Prostate gland (tissue), 2 donors: ENCODE measurements around the gene UAP1L1.

Experiments
- POLR2A ChIP-seq: fragments of 450-650 bp; IDR thresholded peaks from one replicate; pipeline ENCODE4 v1.6.1; 2016; ENCODE audit warnings: antibody characterized with exemption, mild to moderate bottlenecking
- POLR2AphosphoS5 ChIP-seq: sonication (generic); formaldehyde crosslinking; IDR thresholded peaks from one replicate; pipeline ENCODE4 v1.6.1; 2017; ENCODE audit warnings: antibody characterized with exemption
- TF ChIP-seq, protein P1 (sequence below), 4 experiments: fragments of 200-600 bp in 2 of 4; fragments of 450-650 bp in 2 of 4; sonication (generic) in 2 of 4; IDR thresholded peaks; 1 replicate in 3 of 4; 2 replicates in 1 of 4; pipeline ENCODE4 v1.5.1; 2016 to 2019; ENCODE audit warnings: antibody characterized with exemption in 4 of 4, mild to moderate bottlenecking in 2 of 4, moderate library complexity in 2 of 4

DNA sequence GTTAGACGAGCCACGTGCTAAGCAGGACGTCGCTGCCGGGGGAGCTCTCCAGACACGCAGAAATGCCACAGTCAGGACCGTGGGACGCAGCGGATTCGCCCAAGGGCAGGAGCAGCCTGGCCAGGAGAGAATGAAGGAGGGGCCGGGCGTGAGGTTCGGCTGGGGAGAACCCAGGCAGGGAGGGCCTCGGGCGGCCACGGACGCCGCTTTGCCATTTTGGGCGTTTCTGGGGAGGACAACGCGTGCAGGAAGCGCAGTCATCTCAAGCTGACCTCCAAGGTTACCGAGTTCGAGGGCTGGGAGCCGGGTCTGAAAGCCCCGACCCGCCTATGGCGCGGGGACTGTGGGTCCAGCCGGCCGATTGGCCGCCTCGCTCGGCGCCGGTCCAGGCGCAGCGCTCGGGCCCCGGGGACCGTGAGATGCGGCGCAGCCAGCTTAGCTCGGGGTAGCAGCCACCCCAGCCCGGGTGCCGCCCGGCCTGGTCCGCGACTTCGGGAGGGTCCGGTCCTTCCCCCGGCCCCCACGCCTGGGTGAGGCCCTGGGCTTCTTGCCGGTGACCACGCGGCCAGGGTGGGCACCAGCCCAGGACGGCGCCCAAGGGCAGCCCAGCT, 8.7 kb downstream of the UAP1L1 start:
- TF ChIP-seq, protein P1, sequence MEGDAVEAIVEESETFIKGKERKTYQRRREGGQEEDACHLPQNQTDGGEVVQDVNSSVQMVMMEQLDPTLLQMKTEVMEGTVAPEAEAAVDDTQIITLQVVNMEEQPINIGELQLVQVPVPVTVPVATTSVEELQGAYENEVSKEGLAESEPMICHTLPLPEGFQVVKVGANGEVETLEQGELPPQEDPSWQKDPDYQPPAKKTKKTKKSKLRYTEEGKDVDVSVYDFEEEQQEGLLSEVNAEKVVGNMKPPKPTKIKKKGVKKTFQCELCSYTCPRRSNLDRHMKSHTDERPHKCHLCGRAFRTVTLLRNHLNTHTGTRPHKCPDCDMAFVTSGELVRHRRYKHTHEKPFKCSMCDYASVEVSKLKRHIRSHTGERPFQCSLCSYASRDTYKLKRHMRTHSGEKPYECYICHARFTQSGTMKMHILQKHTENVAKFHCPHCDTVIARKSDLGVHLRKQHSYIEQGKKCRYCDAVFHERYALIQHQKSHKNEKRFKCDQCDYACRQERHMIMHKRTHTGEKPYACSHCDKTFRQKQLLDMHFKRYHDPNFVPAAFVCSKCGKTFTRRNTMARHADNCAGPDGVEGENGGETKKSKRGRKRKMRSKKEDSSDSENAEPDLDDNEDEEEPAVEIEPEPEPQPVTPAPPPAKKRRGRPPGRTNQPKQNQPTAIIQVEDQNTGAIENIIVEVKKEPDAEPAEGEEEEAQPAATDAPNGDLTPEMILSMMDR (IDR thresholded peaks at IDR 0.05), result no peak
- TF ChIP-seq POLR2A, result no peak
- TF ChIP-seq POLR2AphosphoS5, result no peak
